ENCODE results near the gene CUX1. TPM values are rescaled to one million over a fixed set of nuclear protein-coding genes. Genes with fewer than 3 reads are reported as not detected.
"Not testable (repeated sequence)": the region's sequence is repeated elsewhere in the genome, so short reads cannot be mapped to it uniquely, and the experiment has no call there.

Gene CUX1
- total RNA-seq, 3 donors from 2014 or later, result 35.1 to 54.4 (median 41.1) TPM

GRCh38 chr7:101816595-101817470 lies 593 bp upstream of the CUX1 start:
- Histone ChIP-seq H3K36me3 (no peaks in the 10 kb centered on the region), H3K27me3 (peaks cover 0 to 12% of the 10 kb centered on the region in 2 donors), H3K9me3 (no peaks in the 10 kb centered on the region), H3K27ac (peak overlapping the region in 1 of 2 donors; percentile 19), H3K4me1 (no peaks in the 10 kb centered on the region), H3K4me3 (peak overlapping the region; percentile 70 to 93 (median 87))
- intact Hi-C loops (cut with DNase I; ENCODE audit: low total_unique reads), result no loop called here
- DNase-seq (ENCODE audit: low spot score in 2 of 2), result no peak
- TF ChIP-seq CTCF (IDR thresholded peaks at IDR 0.05) (no peak), POLR2A (IDR thresholded peaks at IDR 0.05) (no peak), POLR2AphosphoS5 (IDR thresholded peaks at IDR 0.05) (no peak)

- TF ChIP-seq POLR2AphosphoS5 (IDR thresholded peaks at IDR 0.05), result no peak
- Histone ChIP-seq H3K4me1 (no peaks in the 10 kb centered on the region), H3K27me3 (no peaks in the 10 kb centered on the region), H3K27ac (no peak overlapping the region), H3K4me3 (no peak overlapping the region), H3K36me3 (no peaks in the 10 kb centered on the region), H3K9me3 (no peaks in the 10 kb centered on the region)
- intact Hi-C loops (cut with DNase I; ENCODE audit: low total_unique reads), result no loop called here
- no peak for DNase-seq (ENCODE audit: low spot score in 2 of 2)
Measured at GRCh38 chr7:101818287-101819071, 1.1 kb downstream of the CUX1 start.

- no peaks in the 10 kb centered on the region for H3K27me3 ChIP-seq
- TF ChIP-seq CTCF (IDR thresholded peaks at IDR 0.05) (no peak), POLR2AphosphoS5 (IDR thresholded peaks at IDR 0.05) (no peak), POLR2A (IDR thresholded peaks at IDR 0.05) (no peak)
- intact Hi-C loops (cut with DNase I; ENCODE audit: low total_unique reads), result no loop called here
- no peak for DNase-seq (ENCODE audit: low spot score in 2 of 2)
- no peak overlapping the region for H3K27ac ChIP-seq
- no peak overlapping the region for H3K4me3 ChIP-seq
- H3K36me3 ChIP-seq, result no peaks in the 10 kb centered on the region
- H3K9me3 ChIP-seq, result no peaks in the 10 kb centered on the region
- no peaks in the 10 kb centered on the region for H3K4me1 ChIP-seq
Measured at GRCh38 chr7:101819183-101819582, 1.8 kb downstream of the CUX1 start.

DNA sequence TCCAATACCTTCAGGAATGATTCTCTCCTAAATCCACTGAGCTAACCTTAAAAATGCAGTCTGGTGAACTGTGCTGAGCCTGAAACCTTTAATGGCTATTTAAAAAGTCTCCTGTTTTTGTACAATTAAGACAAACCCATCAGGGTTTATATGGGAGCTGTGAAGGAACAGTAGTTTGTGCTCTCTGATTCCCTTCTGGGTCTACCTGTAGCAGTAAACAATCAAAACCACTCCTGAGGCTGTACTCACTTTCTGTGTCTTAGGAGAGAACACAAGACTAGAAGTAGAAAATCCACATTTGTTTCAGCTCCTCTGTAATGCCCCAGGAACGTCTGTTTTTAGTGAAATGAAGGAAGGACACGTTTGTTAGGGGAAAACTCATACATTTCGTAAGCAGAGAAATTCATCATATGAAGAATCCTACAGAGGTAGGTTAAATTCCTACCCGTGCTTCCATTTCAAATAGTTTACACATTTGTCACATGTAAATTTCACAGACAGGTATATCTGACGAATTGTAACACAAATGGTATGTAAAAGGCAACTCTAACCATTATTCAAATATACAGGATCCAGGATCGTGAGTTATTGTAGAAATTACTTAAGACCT lies 2.6 kb downstream of the CUX1 start:
- Histone ChIP-seq H3K27ac (no peak overlapping the region), H3K36me3 (no peaks in the 10 kb centered on the region), H3K27me3 (no peaks in the 10 kb centered on the region), H3K4me3 (no peak overlapping the region), H3K9me3 (no peaks in the 10 kb centered on the region), H3K4me1 (no peaks in the 10 kb centered on the region)
- no peak for DNase-seq (ENCODE audit: low spot score in 2 of 2)
- intact Hi-C loops (cut with DNase I; ENCODE audit: low total_unique reads), result no loop called here
- TF ChIP-seq POLR2A (IDR thresholded peaks at IDR 0.05), result no peak
- no peak for TF ChIP-seq POLR2AphosphoS5 (IDR thresholded peaks at IDR 0.05)
- TF ChIP-seq CTCF (IDR thresholded peaks at IDR 0.05), result no peak

GRCh38 chr7:101820703-101821102 lies 3.3 kb downstream of the CUX1 start:
- TF ChIP-seq POLR2A (IDR thresholded peaks at IDR 0.05), result no peak
- no peak for TF ChIP-seq CTCF (IDR thresholded peaks at IDR 0.05)
- no peak for TF ChIP-seq POLR2AphosphoS5 (IDR thresholded peaks at IDR 0.05)
- no peak overlapping the region for H3K27ac ChIP-seq
- no peak overlapping the region for H3K4me3 ChIP-seq
- no peaks in the 10 kb centered on the region for H3K36me3 ChIP-seq
- H3K4me1 ChIP-seq, result no peaks in the 10 kb centered on the region
- H3K9me3 ChIP-seq, result no peaks in the 10 kb centered on the region
- intact Hi-C loops (cut with DNase I; ENCODE audit: low total_unique reads), result no loop called here
- DNase-seq (ENCODE audit: low spot score in 2 of 2), result no peak
- H3K27me3 ChIP-seq, result no peaks in the 10 kb centered on the region

DNA sequence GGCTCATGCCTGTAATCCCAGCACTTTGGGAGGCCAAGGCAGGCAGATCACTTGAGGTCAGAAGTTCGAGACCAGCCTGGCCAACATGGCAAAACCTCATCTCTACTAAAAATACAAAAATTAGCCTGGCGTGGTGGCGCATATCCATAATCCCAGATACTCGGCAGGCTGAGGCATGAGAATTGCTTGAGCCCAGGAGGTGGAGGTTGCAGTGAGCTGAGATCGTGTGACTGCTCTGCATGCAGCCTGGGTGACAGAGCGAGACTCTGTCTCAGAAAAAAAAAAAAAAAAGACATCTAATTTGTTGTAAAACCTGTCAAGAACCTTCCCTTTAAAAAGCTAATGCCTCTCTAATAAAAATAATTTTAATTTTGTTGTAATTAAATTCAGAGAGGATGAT lies 5.2 kb downstream of the CUX1 start:
- intact Hi-C loops (cut with DNase I; ENCODE audit: low total_unique reads); H3K4me1 ChIP-seq; H3K9me3 ChIP-seq; H3K4me3 ChIP-seq; H3K36me3 ChIP-seq; DNase-seq (ENCODE audit: low spot score in 2 of 2); H3K27ac ChIP-seq; H3K27me3 ChIP-seq: not testable (repeated sequence)

Measured in breast epithelium (tissue), 4 donors.